ENCODE measurements around the gene HERC2.
"Not testable (repeated sequence)": the region's sequence is repeated elsewhere in the genome, so short reads cannot be mapped to it uniquely, and the experiment has no call there.

The HERC2 gene

DNA sequence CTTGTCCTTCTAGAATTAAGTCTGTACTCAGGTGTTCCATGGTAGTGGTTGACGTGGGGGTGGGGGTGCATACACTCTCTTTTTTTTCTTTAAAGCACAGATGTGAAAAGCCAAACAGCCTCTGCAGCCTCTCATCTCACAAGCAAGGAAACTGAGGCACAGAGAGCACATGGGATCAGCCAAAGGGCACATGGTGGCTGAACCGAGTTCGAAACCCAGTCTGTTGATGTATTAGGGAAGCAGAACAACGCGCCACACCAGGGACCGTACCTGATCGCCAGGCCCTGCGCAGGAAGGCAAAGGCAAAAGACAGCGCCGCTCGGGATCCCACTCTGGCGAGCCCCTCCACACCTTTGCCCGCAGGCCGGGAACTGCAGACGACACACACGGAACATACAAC lies 47.3 kb downstream of the HERC2 start:
- DNase-seq = no peak

DNA sequence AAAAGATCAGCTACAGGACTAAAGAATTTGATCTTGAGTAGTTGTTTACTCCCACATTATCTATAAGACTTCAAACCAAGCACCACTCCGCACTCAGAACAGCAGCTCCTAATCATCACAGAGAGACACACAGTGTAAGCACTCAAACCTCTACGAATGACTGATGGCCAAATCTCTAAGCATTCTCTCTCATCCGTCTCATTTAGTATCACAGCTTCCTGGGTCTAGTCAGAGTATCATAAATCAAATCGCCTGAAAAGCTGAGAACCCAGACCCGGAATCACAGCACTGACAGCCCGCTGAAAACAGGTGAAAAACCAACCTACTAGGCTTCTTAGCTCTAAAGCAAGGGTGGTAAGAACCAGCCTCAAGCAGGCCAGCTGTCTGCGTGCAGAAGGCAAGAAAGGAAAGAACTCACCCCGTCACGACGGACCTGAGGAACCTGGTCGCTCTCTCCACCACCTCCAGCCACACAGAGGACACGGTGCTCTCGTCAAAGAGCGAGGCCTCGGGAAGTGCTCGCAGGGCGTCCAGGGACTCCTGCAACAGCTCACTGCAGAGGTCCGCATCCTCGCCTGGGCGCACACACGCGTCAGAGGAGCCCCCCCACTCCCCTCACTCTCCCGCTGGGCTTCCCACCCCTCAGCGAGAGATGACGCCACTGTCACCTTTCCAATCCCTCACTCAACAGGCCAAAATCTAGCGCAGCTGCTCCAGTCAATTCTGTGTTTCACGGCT lies 47.9 kb downstream of the HERC2 start:
- DNase-seq = no peak

- DNase-seq = no peak
These were observed 48.5 kb downstream of the HERC2 start for GRCh38 chr15:28273468-28273867.

- no peak for DNase-seq
These were observed 49.4 kb downstream of the HERC2 start for GRCh38 chr15:28272587-28272986.

GRCh38 chr15:28271697-28272260 lies 50.2 kb downstream of the HERC2 start:
- DNase-seq = no peak

DNA sequence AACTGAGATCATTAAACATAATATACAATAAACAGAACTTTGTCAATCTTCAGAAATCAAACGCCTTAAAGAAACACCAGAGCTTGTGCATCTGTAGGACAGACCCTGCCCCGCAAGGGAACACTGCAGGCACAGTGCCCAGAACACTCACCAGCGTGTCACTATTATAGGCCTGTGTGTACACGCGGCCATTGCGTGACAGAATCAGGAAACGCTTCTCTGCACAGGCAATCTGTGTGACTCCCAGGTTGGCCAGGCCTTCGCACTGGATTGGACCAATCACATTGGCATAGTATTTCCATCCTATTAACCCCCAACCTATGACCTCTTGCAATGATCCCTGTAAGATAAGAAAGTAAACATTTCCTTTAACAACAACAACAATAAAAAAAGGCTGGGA lies 52.9 kb downstream of the HERC2 start:
- no peak for DNase-seq

DNA sequence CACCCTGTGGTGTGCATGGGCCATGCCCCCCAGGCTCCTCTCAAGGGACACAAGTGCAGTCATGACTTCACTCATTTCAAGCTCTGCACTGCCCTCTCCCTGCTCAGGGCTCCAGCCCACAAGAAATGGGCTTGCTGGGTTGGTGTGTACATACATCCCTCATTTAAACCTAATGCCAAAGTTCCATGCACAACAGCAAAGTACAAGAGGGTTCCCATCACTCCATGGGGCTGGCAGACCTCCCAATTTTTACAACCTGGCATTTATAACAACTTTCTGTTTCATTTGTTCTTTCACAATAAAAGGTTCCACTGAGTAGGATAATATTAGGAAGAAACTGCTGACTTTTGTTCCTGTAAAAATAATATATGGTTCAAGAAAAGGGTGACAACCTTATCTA lies 54.3 kb downstream of the HERC2 start:
- DNase-seq = no peak

DNA sequence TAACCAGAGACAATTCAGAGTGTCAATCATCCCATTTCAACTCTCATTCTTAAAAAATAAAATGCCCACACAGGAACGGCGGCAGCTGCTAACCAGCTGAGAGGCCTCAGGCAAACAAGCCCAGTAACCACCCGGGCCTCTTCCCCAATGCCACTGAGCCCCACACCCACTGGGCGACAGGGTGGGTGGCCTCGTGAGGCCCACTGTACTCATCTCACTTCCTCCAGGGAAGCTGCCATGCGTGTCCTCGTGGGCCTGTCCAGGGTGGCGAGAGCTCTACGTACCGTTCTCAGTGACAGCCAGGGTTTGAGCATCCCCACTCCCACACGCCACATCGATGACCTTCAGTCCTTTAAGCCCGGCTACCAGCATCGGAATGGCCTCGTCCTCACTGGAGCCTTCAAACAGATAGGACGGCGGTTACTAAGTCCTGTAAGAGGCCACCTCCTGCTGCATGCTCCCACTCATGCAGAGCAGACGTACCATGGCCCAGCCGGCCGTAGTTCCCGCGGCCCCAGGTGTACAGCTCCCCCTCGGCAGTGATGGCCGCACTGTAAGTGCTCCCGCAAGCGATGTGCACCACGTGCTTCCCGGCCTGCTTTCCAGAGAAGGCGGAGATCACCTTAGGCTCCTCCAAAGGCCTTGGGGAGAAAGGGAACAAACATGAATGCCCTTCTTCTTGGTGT lies 56.5 kb downstream of the HERC2 start:
- no peak for DNase-seq

DNA sequence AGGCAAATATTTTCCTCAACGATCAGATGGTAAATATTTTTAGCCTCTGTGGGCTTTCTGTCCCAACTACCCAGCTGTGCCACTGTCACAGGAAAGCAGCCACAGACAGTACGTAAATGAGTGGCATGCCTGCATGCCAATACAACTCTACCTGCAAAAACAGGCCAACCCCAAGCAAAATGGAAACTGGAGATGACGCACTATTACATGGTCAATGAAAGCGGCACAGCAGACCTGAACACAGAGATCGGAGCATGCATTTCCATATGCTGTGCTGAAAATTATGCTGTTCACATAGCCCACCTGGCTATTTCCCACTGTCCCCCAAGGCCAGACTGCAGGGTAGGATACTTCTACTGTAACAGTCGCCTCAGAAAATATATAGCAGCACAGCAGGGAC lies 57.8 kb downstream of the HERC2 start:
- DNase-seq = no peak

DNA sequence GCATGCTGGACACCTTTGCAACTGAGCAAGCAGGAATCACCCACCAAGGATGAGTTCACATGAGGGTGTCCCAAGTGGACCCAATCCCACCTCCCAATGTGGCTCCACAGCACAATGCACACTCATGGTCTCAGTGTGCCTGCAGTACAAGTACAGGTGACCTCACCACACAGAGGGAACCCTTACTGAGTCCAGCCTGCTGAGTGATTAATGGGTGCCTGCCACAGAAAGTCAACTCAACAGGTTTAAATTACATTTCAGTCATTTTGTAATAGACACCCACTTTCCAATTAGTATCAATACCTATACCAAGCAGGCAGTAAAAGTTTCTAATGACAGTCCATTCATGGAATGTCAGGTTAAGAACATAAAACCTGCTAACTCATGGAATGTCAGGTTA lies 59.5 kb downstream of the HERC2 start:
- DNase-seq = no peak

GRCh38 chr15:28260722-28261121 lies 61.3 kb downstream of the HERC2 start:
- DNase-seq = no peak

- no peak for DNase-seq
These were observed 61.7 kb downstream of the HERC2 start for GRCh38 chr15:28260317-28260716.

- no peak for DNase-seq
These were observed 66.0 kb downstream of the HERC2 start for GRCh38 chr15:28255965-28256364.

- DNase-seq = no peak
These were observed 69.1 kb downstream of the HERC2 start for GRCh38 chr15:28252831-28253230.

GRCh38 chr15:28246605-28247004 lies 75.4 kb downstream of the HERC2 start:
- no peak for DNase-seq

DNA sequence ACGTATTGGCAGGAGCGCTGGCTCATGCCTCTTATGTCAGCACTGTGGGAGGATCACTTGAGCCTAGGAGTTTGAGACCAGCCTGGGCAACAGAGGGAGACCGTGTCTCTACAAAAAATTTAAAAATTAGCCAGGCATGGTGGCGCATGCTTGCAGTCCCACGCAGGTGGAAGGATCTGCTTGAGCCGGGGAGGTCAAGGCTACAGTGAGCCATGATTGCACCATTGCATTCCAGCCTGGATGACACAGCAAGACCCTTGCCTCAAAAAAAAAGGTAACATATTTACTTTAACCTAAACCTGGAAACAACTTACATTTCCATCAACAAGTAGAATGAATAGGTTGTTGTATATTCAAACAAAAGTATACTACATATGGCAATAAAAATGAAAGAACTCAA lies 78.1 kb downstream of the HERC2 start:
- DNase-seq = no peak

- DNase-seq = no peak
These were observed 78.6 kb downstream of the HERC2 start for GRCh38 chr15:28243399-28243798.

DNA sequence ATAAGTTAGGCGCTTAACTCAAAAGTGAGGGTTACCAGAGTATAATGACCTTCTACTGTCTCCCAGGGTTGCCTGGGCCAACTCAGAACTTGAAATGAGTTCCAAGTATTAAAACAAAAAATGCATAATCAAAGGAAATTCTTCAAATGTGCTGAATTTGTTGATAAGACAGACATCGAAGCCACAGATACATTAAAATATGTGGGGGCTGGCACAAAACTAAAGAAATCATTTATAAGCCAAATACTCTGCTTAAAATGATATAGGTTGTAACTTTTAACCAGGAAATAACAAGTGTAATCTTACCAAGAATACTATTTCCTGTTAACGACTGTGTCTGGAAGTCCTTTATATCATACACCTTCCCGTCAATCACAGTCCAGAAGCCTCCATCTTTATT lies 83.7 kb downstream of the HERC2 start:
- DNase-seq = not testable (repeated sequence)

DNA sequence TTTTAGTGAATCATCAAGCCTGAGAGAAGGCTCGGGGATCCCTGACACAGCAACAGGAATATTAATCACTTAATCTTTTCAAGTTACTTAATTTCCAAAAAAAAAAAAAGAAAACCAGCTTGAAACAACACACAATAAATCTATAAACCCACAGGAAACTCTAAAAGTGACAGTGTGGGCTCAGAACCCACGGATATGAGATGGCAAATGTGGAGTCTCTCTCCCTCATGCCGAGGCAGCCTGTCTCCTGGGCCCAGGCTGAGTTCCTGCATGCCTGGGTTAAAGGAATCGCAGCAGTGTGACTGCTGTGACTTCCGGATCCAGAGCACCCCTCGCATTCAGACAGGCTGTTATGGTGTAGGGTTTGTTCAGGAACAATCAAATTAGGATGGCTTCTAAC lies 90.2 kb downstream of the HERC2 start:
- not testable (repeated sequence) for DNase-seq

DNA sequence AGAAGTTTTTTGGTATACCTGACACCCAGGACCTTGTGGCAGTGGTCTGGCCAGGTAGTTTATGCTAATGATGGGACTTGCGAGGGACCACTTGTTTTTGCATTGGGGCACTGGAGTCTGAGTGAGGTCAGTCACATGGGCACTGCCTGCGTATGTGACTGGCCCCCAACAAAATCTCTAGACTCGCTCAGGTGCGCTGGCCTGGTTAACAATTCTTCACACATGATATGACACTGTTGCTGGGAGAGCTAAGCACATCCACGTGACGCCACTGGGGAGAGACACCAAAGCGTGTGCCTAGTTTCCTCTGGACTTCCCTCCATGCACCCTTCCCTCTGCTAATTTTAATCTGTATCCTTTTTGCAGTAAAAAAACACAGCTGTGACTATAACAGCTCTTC lies 90.6 kb downstream of the HERC2 start:
- DNase-seq = not testable (repeated sequence)

GRCh38 chr15:28228990-28229640 lies 92.9 kb downstream of the HERC2 start:
- DNase-seq = not testable (repeated sequence)

- no peak for DNase-seq
These were observed 93.9 kb downstream of the HERC2 start for GRCh38 chr15:28228096-28228495.

- not testable (repeated sequence) for DNase-seq
These were observed 94.7 kb downstream of the HERC2 start for GRCh38 chr15:28227303-28227702.

- not testable (repeated sequence) for DNase-seq
These were observed 99.4 kb downstream of the HERC2 start for GRCh38 chr15:28222612-28223011.

Data from NCI-H2081 treated with DMSO at 0.1 percent for 48 hours (cell line).